GM03348 (cell line): ENCODE data around the gene LRRN2.
"Not testable (repeated sequence)": the region's sequence is repeated elsewhere in the genome, so short reads cannot be mapped to it uniquely, and the experiment has no call there.

Source experiments
- DNase-seq: peaks from one replicate; pipeline ENCODE4 v3.0.0; 2012; ENCODE audit warnings: low spot score

LRRN2 gene

GRCh38 chr1:204629459-204629858 lies 56.1 kb downstream of the LRRN2 start:
- DNase-seq, result not testable (repeated sequence)

- no peak for DNase-seq
Observed at GRCh38 chr1:204628868-204629267, 56.7 kb downstream of the LRRN2 start.

GRCh38 chr1:204627436-204627835 lies 58.1 kb downstream of the LRRN2 start:
- no peak for DNase-seq

- no peak for DNase-seq
Observed at GRCh38 chr1:204626381-204626780, 59.2 kb downstream of the LRRN2 start.

- no peak for DNase-seq
Observed at GRCh38 chr1:204624631-204625216, 60.8 kb downstream of the LRRN2 start.

GRCh38 chr1:204623894-204624361 lies 61.6 kb downstream of the LRRN2 start:
- DNase-seq, result no peak

- no peak for DNase-seq
Observed at GRCh38 chr1:204623365-204623893, 62.1 kb downstream of the LRRN2 start.

- no peak for DNase-seq
Observed at GRCh38 chr1:204621996-204622395, 63.5 kb downstream of the LRRN2 start.

GRCh38 chr1:204621396-204621795 lies 64.1 kb downstream of the LRRN2 start:
- DNase-seq, result no peak

GRCh38 chr1:204619721-204620120 lies 65.8 kb downstream of the LRRN2 start:
- DNase-seq, result no peak

GRCh38 chr1:204618148-204618760 lies 67.3 kb downstream of the LRRN2 start:
- DNase-seq, result no peak

GRCh38 chr1:204617256-204618147 lies 68.0 kb downstream of the LRRN2 start:
- no peak for DNase-seq

GRCh38 chr1:204616641-204617040 lies 68.9 kb downstream of the LRRN2 start:
- DNase-seq, result no peak

- no peak for DNase-seq
Observed at GRCh38 chr1:204615881-204616280, 69.7 kb downstream of the LRRN2 start.

- no peak for DNase-seq
Observed at GRCh38 chr1:204613636-204614035, 71.9 kb downstream of the LRRN2 start.

GRCh38 chr1:204612326-204612725 lies 73.2 kb downstream of the LRRN2 start:
- no peak for DNase-seq

- DNase-seq, result no peak
Observed at GRCh38 chr1:204611036-204611435, 74.5 kb downstream of the LRRN2 start.

- DNase-seq, result no peak
Observed at GRCh38 chr1:204607910-204608309, 77.6 kb downstream of the LRRN2 start.

GRCh38 chr1:204605791-204606190 lies 79.7 kb downstream of the LRRN2 start:
- DNase-seq, result no peak

- no peak for DNase-seq
Observed at GRCh38 chr1:204602871-204603542, 82.5 kb downstream of the LRRN2 start.

GRCh38 chr1:204602111-204602579 lies 83.4 kb downstream of the LRRN2 start:
- DNase-seq, result no peak

GRCh38 chr1:204600968-204601367 lies 84.6 kb downstream of the LRRN2 start:
- DNase-seq, result no peak
